Naive thymus-derived CD8-positive, alpha-beta T cell (primary cell): ENCODE results near the gene FIGNL2. TPM values are rescaled to one million over a fixed set of nuclear protein-coding genes. Genes with fewer than 3 reads are reported as not detected.

Experiments
- ATAC-seq, 2 donors: fragments of 150-1000 bp; cut with Tn5 transposase in 1 of 2; sonication (Bioruptor Pico), chemical (Tn5 transposase) in 1 of 2; 1 replicate in 1 of 2; 2 replicates in 1 of 2; pipeline ENCODE4 v1.10.0; 2021; ENCODE audit warnings: mild to moderate bottlenecking in 2 of 2, moderate library complexity in 2 of 2
- POLR2A ChIA-PET: fragments of 350-600 bp; sonication (Branson Sonifier 250); formaldehyde crosslinking; loops from one replicate; lab custom pipeline; 2021; ENCODE audit warnings: antibody characterized with exemption; lab: Charles Lee
- DNase-seq, 10 donors: peaks; one replicate each; pipeline versions ENCODE4 v3.0.0 to v3.0.0-alpha.2; 2020 to 2022
- H3K27ac Mint-ChIP-seq, 10 donors: one replicate each; pipeline ENCODE4 v1.8.0; 2020 to 2022; ENCODE audit warnings: mild to moderate bottlenecking in 10 of 10, mixed read lengths in 10 of 10, moderate library complexity in 4 of 10, inconsistent platforms in 1 of 10
- H3K27me3 Mint-ChIP-seq, 5 donors: one replicate each; pipeline ENCODE4 v1.8.0; 2021 to 2022; ENCODE audit warnings: mixed read lengths in 5 of 5
- H3K36me3 Mint-ChIP-seq, 3 donors: one replicate each; pipeline ENCODE4 v1.8.0; 2020 to 2022; ENCODE audit warnings: mixed read lengths in 3 of 3, mild to moderate bottlenecking in 2 of 3, inconsistent platforms in 1 of 3
- H3K4me1 Mint-ChIP-seq, 4 donors: one replicate each; pipeline ENCODE4 v1.8.0; 2021 to 2022; ENCODE audit warnings: mixed read lengths in 4 of 4
- H3K4me3 Mint-ChIP-seq, 10 donors: one replicate each; pipeline ENCODE4 v1.8.0; 2020 to 2022; ENCODE audit warnings: mild to moderate bottlenecking in 10 of 10, mixed read lengths in 10 of 10, moderate library complexity in 6 of 10, inconsistent platforms in 1 of 10
- H3K9me3 Mint-ChIP-seq, 9 donors: one replicate each; pipeline ENCODE4 v1.8.0; 2020 to 2022; ENCODE audit warnings: mixed read lengths in 9 of 9, mild to moderate bottlenecking in 3 of 9, inconsistent platforms in 1 of 9, moderate library complexity in 1 of 9
- polyA plus RNA-seq, 3 donors: library from polyadenylated mRNA; unstranded; fragments of 300-500 nt; fragmentation: Illumina TruSeq; gene quantifications; one replicate each; pipeline ENCODE4 v1.2.3, GENCODE V29; 2021
- total RNA-seq, 8 experiments: library from RNA in 2 of 8; stranded (reverse) in 2 of 8; gene quantifications; one replicate each; pipeline ENCODE4 v1.2.3 and lab custom pipeline; 2021 to 2026

FIGNL2 gene
- total and polyA plus RNA-seq, 5 experiments from 2014 or later: 0.08 to 3.2 (median 1.5) TPM; not detected in 1

DNA sequence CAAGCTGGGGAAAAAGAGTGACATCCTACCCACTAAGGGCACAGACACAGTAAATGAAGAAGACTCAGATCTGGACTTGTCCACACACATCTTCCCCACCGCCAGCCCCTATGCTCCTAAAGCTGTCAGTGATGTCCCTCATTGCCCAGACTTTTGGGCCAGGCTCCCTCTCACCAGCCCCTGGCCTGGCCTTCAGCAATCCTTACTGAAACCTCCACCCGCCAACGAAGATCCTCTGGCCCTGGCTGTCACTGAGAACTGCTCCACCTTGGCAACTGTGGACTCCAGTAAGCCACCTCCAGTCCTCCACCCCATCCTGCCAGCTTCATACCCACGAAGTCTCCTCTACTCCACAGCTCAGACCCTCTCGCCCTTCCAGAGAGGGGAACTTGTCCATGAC lies 23.3 kb downstream of the FIGNL2 start:
- POLR2A ChIA-PET: interaction anchor here (0.6 kb wide), 1 partner anchor 103 kb away, joined by 3 read pairs; no protein-coding TSS in a partner anchor
- H3K27ac Mint-ChIP-seq: peak overlapping the region in 7 of 10 donors; percentile 15 to 78 (median 26)
- H3K9me3 Mint-ChIP-seq: no peaks in the 10 kb centered on the region
- H3K4me3 Mint-ChIP-seq: no peak overlapping the region
- peaks cover 0 to 6% (median 0%) of the 10 kb centered on the region in 5 donors for H3K27me3 Mint-ChIP-seq
- ATAC-seq (no peak), DNase-seq (peak in 1 of 10 donors; percentile 56)
- H3K36me3 Mint-ChIP-seq: no peaks in the 10 kb centered on the region
- H3K4me1 Mint-ChIP-seq: peaks cover 18 to 43% (median 37%) of the 10 kb centered on the region in 4 donors

DNA sequence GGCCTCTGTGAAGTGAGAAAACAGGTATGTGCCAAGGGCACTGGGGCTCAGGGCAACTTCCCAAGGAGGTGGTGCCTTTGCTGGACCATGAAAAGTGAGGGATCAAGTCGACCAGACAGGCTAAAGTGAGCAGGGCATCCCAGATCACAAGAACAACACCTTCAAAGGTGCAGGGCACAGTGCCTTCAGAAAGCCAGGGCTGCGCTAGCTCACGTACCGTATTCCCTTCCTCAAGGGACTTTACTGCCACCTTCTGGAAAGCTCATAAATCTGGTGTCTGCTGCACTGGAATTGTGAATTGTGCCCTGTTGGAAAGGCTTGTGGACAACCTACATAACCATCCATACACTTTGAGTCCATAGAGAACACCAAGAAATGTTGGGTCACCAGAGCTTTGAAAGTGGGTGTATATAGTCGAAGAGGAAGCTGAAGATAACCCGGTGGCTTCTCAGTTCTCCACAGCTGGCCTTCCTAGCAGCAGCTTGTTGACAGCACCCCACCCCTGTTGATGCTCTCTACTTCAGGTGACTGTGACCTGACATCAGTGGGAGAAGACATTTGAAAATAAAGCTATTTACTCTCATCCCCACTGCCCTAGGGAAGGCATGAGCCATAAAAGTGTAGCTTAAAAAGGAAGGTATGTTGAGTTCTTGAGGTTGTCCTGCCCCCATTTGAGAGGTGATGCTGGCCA lies 24.5 kb downstream of the FIGNL2 start:
- DNase-seq: peak in 7 of 10 donors; percentile 12 to 64 (median 30)
- peak overlapping the region; percentile 25 to 85 (median 55) for H3K27ac Mint-ChIP-seq
- H3K9me3 Mint-ChIP-seq: no peaks in the 10 kb centered on the region

DNA sequence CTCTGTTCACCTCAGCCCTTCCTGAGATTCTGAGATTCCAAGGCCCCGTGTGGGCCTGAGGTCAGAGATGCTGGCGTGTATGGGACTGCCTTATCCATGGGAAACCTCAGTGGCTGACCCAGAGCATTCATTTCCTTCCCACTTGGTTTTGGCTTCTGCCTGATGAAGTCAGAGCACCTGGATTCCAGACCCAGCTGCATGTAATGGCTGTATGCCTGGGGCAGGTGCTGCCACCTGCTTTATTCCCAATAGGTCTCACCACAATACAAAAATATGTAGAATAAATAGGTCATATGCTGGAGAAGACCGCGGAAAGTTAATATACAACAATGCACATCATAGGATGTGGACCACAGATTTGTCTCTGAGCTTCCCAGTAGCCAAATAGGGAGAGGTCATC lies 25.6 kb downstream of the FIGNL2 start:
- Mint-ChIP-seq H3K4me3 (peak overlapping the region; percentile 1 to 79 (median 67)), H3K36me3 (no peaks in the 10 kb centered on the region), H3K27ac (peak overlapping the region in 9 of 10 donors; percentile 33 to 86 (median 69)), H3K4me1 (peaks cover 11 to 41% (median 36%) of the 10 kb centered on the region in 4 donors), H3K27me3 (no peaks in the 10 kb centered on the region), H3K9me3 (no peaks in the 10 kb centered on the region)
- no peak for ATAC-seq
- DNase-seq: peak in 1 of 10 donors; percentile 47
- POLR2A ChIA-PET: interaction anchor here (1.7 kb wide), 1 partner anchor 9 kb away, joined by 8 read pairs; no protein-coding TSS in a partner anchor

More for the DNA sequence above, 24.5 kb downstream of the FIGNL2 start:
- POLR2A ChIA-PET: interaction anchor here (0.5 to 1.7 kb wide), 4 partner anchors 10 to 344 kb away, joined by 3 to 8 read pairs (median 3); no protein-coding TSS in a partner anchor
- H3K36me3 Mint-ChIP-seq: no peaks in the 10 kb centered on the region
- H3K27me3 Mint-ChIP-seq: peaks cover 0 to 5% (median 0%) of the 10 kb centered on the region in 5 donors
- no peak for ATAC-seq
- peak overlapping the region in 4 of 10 donors; percentile 4 to 19 (median 13) for H3K4me3 Mint-ChIP-seq
- H3K4me1 Mint-ChIP-seq: peaks cover 20 to 50% (median 43%) of the 10 kb centered on the region in 4 donors

DNA sequence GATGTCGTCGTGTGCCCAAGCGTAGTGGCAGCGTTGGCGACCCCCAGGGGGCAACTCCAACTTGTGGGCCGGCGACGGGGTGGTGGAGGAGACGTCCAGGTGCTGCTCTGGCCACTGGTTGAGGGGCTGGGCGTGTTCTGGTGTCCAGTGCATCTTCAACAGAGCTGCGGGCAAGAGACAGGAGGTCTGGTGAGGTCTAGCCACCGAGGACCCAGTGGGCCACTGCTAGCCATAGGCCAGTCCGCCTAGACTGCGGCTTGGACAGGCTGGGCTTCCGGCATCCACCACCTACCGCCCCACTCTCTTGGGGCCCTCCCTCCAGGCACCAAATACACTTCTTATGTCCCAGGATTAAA lies 26.3 kb downstream of the FIGNL2 start:
- H3K4me3 Mint-ChIP-seq: peak overlapping the region; percentile 60 to 79 (median 68)
- POLR2A ChIA-PET: no interaction called here

DNA sequence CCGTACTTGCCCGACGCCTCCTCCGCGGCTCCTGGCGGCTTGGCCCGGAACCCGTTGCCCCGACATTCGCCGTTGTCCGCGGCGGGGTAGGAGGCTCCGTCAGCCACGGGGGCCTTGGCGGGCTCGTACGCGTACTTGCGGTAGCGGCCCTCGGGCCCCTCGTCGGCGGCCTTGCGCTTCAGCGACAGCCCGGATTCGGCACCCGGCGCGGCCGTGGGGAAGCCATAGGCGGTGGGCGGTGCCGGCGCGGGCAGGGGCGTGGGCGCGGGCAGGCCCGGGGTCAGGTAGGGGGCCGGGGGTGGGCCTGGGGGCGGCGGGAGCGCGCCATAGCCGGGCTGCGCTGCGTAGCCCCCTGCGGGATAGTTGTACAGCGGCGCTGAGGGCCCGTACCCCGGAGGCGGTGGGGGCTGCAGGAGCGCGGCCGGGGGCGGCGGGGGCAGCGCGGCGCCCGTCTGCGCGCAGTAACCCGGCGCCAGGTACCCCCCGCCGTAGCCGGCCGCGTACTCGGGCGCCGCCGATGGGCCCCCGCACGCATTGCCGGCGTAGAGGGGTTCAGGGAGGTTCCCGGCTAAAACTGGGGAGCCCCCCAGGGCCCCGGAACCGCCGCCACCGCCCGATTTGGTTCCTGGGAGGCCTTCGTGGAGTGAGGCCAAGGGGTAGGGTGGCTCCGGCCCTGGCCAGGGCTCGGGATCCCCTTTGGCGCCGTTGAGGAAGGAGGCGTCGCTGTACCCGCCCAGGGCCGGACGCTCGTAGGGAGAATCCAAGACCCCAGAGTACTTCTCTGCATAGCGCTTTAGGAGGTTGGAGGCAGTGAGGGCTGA lies 26.9 kb downstream of the FIGNL2 start:
- Mint-ChIP-seq H3K4me1 (peaks cover 7 to 33% (median 30%) of the 10 kb centered on the region in 4 donors), H3K36me3 (no peaks in the 10 kb centered on the region), H3K27me3 (peaks cover 0 to 4% (median 0%) of the 10 kb centered on the region in 5 donors), H3K4me3 (peak overlapping the region; percentile 60 to 81 (median 69)), H3K27ac (peak overlapping the region in 6 of 10 donors; percentile 33 to 86 (median 62)), H3K9me3 (no peaks in the 10 kb centered on the region)
- ATAC-seq: peak; percentile 18 to 25
- POLR2A ChIA-PET: interaction anchor here (0.7 to 2.6 kb wide), 17 partner anchors 8 to 1057 kb away, joined by 3 to 17 read pairs (median 4); partner anchors contain the start of genes ATG101, BIN2, DAZAP2 and POU6F1
- peak in 6 of 10 donors; percentile 7 to 73 (median 34) for DNase-seq

More for the DNA sequence above, 26.3 kb downstream of the FIGNL2 start:
- peaks cover 0 to 4% (median 0%) of the 10 kb centered on the region in 5 donors for H3K27me3 Mint-ChIP-seq
- peaks cover 7 to 37% (median 32%) of the 10 kb centered on the region in 4 donors for H3K4me1 Mint-ChIP-seq
- no peak for ATAC-seq
- H3K9me3 Mint-ChIP-seq: no peaks in the 10 kb centered on the region
- peak in 1 of 10 donors; percentile 63 for DNase-seq
- no peaks in the 10 kb centered on the region for H3K36me3 Mint-ChIP-seq
- peak overlapping the region in 9 of 10 donors; percentile 33 to 86 (median 52) for H3K27ac Mint-ChIP-seq

DNA sequence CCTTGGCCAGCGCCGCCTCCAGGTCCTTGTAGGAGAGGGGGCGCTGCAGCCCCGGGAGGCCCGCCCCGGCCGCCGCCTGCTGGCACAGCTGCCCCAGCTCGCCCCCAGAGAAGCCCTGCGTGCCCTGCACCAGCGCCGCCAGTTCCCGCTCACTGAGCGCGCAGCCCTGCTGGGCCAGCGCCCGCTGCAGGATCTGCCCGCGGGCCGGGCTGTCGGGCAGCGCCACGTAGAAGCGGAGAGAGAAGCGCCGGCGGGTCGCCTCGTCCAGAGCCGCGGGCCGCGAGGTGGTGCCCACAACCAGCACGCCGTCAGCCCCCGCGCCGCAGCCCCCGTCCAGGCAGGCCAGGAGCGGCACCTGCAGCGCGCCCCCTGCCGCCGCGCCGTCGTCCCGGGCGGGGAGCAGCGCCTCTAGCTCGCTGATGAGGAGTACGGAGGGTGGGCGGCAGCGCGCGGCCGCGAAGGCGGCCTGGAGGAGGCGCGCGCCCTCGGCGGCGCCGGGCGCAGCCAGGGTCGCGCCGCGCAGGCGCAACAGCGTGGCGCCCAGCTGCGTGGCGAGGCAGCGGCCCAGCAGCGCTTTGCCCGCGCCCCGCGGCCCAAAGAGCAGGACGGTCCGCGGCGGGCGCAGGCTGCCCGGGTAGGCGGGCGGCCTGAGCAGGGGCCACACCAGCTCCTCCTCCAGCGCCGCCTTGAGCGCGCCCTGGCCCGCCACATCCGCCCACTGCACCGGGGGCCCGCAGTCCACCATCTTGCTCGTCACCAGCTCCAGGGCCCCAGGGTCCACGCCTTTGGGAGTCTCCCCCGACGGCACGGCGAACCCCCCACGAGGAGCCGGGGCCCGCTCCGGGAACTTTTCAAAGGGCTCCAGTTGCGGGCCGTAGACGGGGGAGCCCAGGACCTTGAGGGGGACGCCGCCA lies 27.7 kb downstream of the FIGNL2 start:
- peak overlapping the region in 4 of 10 donors; percentile 21 to 85 (median 48) for H3K27ac Mint-ChIP-seq
- peak; percentile 81 to 83 for ATAC-seq

DNA sequence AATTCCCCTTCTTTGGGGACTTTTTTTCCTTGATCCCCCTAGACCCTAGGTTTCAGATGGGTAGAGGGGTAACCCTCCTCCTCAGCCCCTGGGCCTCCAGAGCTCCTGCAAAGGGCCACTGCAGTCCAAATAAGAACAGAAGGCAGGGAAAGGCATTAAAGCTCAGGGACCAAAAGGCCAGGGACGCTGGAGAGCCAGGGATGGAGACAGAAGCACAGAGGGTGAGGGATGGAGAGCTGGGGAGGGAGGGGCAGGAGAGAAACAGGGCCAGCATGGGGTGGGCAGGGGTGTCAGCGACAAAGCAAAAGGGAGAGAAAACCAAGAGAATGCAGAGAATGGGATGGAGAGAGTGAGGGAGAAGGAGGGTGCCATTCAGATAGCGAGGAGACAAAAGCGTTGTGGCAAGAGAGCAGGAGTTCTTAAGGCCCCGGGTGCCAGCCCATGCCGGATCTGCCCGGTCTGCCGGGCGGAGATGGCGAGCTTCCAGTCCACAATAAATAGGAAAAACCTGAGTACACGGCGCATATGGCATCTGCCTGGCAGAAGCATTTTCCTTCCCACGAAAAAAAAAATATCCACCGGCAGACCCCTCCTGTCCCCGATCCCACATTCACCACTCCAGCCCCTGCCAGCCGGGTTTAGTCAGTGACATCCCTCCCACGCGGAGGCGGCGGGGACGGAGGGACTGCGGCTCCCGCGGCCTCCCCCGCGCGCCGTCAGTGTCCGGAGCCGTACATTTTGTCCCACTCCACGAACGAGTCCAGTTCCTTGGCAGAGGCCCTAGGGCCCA lies 28.6 kb downstream of the FIGNL2 start:
- H3K36me3 Mint-ChIP-seq: no peaks in the 10 kb centered on the region
- POLR2A ChIA-PET: interaction anchor here (0.7 to 2.6 kb wide), 17 partner anchors 9 to 602 kb away, joined by 3 to 17 read pairs (median 3); partner anchors contain the start of genes POU6F1 and SCN8A
- peaks cover 0 to 10% (median 0%) of the 10 kb centered on the region in 5 donors for H3K27me3 Mint-ChIP-seq
- H3K4me3 Mint-ChIP-seq: peak overlapping the region; percentile 62 to 84 (median 72)
- H3K27ac Mint-ChIP-seq: peak overlapping the region in 6 of 10 donors; percentile 20 to 85 (median 73)
- ATAC-seq: no peak
- DNase-seq: peak in 1 of 10 donors; percentile 49
- H3K9me3 Mint-ChIP-seq: no peaks in the 10 kb centered on the region
- peaks cover 15 to 40% (median 36%) of the 10 kb centered on the region in 4 donors for H3K4me1 Mint-ChIP-seq

More for the DNA sequence above, 27.7 kb downstream of the FIGNL2 start:
- no peaks in the 10 kb centered on the region for H3K9me3 Mint-ChIP-seq
- DNase-seq: peak; percentile 79 to 91 (median 84)
- POLR2A ChIA-PET: interaction anchor here (0.7 to 2.6 kb wide), 25 partner anchors 8 to 1056 kb away, joined by 3 to 17 read pairs (median 3); partner anchors contain the start of genes ATG101, BIN2, DAZAP2 and POU6F1
- H3K36me3 Mint-ChIP-seq: no peaks in the 10 kb centered on the region
- peaks cover 0 to 6% (median 0%) of the 10 kb centered on the region in 5 donors for H3K27me3 Mint-ChIP-seq
- peaks cover 7 to 33% (median 28%) of the 10 kb centered on the region in 4 donors for H3K4me1 Mint-ChIP-seq
- H3K4me3 Mint-ChIP-seq: peak overlapping the region; percentile 63 to 84 (median 72)

DNA sequence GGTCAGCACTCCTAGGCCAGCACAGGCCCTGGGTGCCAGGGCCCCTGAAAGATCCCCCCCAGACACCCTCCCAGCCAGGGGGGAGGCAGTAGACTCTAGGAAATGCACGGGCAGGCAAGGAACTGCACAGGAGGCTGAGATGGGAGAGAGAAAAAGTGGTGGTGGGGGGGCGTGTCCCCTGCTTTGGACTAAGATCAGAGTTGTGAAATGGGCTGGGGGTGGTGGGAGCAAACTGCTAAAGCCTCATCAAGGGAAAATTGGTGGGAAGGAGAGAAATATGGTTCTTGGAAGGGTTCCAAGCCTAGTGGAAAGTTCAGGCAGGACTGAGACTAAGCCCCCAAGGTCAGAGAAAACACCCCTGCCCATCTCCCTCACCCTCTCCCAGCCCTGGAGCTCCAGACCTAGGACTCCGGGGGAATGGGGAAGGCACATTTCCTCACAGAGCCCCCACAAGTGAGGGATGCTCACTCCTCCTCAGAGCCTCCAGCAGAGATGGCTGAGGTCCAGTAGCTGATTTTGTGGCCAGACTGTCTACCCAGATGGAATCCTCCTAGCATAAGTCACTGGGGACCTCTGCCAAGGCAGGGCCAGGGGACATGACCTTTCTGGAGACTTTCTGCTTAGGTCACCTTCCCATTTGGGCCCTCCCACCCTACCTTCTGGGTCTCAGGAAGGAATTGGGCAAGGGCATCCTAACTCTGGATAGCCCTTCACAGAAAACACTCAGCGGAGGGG lies 29.8 kb downstream of the FIGNL2 start:
- POLR2A ChIA-PET: interaction anchor here (1.3 to 2.6 kb wide), 2 partner anchors 10 to 67 kb away, joined by 3 to 17 read pairs; no protein-coding TSS in a partner anchor
- DNase-seq (peak in 1 of 10 donors; percentile 50), ATAC-seq (no peak)
- Mint-ChIP-seq H3K27me3 (peaks cover 0 to 10% (median 0%) of the 10 kb centered on the region in 5 donors), H3K9me3 (no peaks in the 10 kb centered on the region), H3K4me1 (peaks cover 14 to 35% (median 33%) of the 10 kb centered on the region in 4 donors), H3K36me3 (no peaks in the 10 kb centered on the region), H3K4me3 (peak overlapping the region in 2 of 10 donors; percentile 30 to 51), H3K27ac (peak overlapping the region in 1 of 10 donors; percentile 8)

DNA sequence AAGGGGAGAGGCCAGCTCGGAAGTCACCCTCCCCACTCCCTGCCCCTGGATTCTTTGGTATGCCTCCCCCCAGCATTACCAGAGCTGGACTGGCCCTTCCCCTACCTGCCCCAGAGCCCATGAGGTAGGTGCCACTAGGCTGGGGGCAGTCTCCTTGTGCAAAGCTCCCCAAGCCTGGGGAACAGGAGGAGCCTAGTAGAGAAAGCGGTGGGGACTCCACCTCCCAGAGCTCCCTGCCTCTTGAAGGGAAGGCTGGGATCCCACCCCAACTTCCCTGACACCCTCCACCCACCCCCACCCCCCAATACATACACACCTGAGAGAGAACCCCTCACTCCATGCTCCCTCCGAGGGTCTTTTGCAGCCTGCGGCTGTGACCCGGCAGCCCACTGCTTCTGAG lies 30.4 kb downstream of the FIGNL2 start:
- Mint-ChIP-seq H3K4me1 (peaks cover 11 to 32% (median 28%) of the 10 kb centered on the region in 4 donors), H3K9me3 (no peaks in the 10 kb centered on the region), H3K4me3 (no peak overlapping the region), H3K36me3 (no peaks in the 10 kb centered on the region), H3K27ac (no peak overlapping the region), H3K27me3 (peaks cover 0 to 10% (median 0%) of the 10 kb centered on the region in 5 donors)
- DNase-seq (peak in 1 of 10 donors; percentile 23), ATAC-seq (no peak)
- POLR2A ChIA-PET: no interaction called here
